ENCODE results near the gene NKD1.

The NKD1 gene

GRCh38 chr16:50602531-50603205, 54.5 kb downstream of the NKD1 start:
- no peak for DNase-seq

GRCh38 chr16:50603206-50604064, 55.2 kb downstream of the NKD1 start:
- DNase-seq: no peak

- DNase-seq: no peak
These were observed 55.8 kb downstream of the NKD1 start for GRCh38 chr16:50604065-50604418.

- no peak for DNase-seq
These were observed 56.4 kb downstream of the NKD1 start for GRCh38 chr16:50604610-50605009.

- DNase-seq: no peak
These were observed 57.7 kb downstream of the NKD1 start for GRCh38 chr16:50605733-50606430.

GRCh38 chr16:50606431-50607050, 58.3 kb downstream of the NKD1 start:
- no peak for DNase-seq

GRCh38 chr16:50607051-50607431, 58.8 kb downstream of the NKD1 start:
- no peak for DNase-seq

- DNase-seq: no peak
These were observed 59.3 kb downstream of the NKD1 start for GRCh38 chr16:50607447-50607846.

- no peak for DNase-seq
These were observed 59.9 kb downstream of the NKD1 start for GRCh38 chr16:50607970-50608557.

- no peak for DNase-seq
These were observed 60.9 kb downstream of the NKD1 start for GRCh38 chr16:50609049-50609448.

GRCh38 chr16:50609471-50609870, 61.3 kb downstream of the NKD1 start:
- no peak for DNase-seq

- DNase-seq: no peak
These were observed 62.4 kb downstream of the NKD1 start for GRCh38 chr16:50610331-50611262.

GRCh38 chr16:50611332-50611934, 63.2 kb downstream of the NKD1 start:
- DNase-seq: peak; percentile 22

- no peak for DNase-seq
These were observed 64.0 kb downstream of the NKD1 start for GRCh38 chr16:50611995-50612848.

- no peak for DNase-seq
These were observed 64.6 kb downstream of the NKD1 start for GRCh38 chr16:50612849-50613198.

GRCh38 chr16:50613281-50613963, 65.2 kb downstream of the NKD1 start:
- DNase-seq: no peak

- DNase-seq: no peak
These were observed 65.8 kb downstream of the NKD1 start for GRCh38 chr16:50613964-50614474.

GRCh38 chr16:50614955-50615724, 66.9 kb downstream of the NKD1 start:
- no peak for DNase-seq

GRCh38 chr16:50615891-50616290, 67.7 kb downstream of the NKD1 start:
- no peak for DNase-seq

Data from NCI-H226 (cell line).